Fibroblast of villous mesenchyme (primary cell): Measurements from ENCODE around the gene CCDC200. TPM values are rescaled to one million over a fixed set of nuclear protein-coding genes. Genes with fewer than 3 reads are reported as not detected.

Experiments
- DNase-seq: peaks from one replicate; pipeline ENCODE4 v3.0.0-alpha.2; 2010; ENCODE audit warnings: low read depth
- H3K4me3 ChIP-seq: 2 replicates; pipeline ENCODE4 v1.5.1; 2011; ENCODE audit warnings: low read depth, mild to moderate bottlenecking, low read length
- total RNA-seq: library from RNA; depleted of rRNA; stranded (reverse); fragments of >200 nt; gene quantifications from 2 replicates; pipeline ENCODE4 v1.2.3, GENCODE V29; 2012
- TF ChIP-seq, protein P1 (sequence below): IDR thresholded peaks from 2 replicates; pipeline ENCODE4 v1.5.1; 2012; ENCODE audit warnings: low read depth, mild to moderate bottlenecking, low read length; ENCODE audit not compliant: insufficient read depth

CCDC200 gene
- total RNA-seq, 1 donor = not detected

DNA sequence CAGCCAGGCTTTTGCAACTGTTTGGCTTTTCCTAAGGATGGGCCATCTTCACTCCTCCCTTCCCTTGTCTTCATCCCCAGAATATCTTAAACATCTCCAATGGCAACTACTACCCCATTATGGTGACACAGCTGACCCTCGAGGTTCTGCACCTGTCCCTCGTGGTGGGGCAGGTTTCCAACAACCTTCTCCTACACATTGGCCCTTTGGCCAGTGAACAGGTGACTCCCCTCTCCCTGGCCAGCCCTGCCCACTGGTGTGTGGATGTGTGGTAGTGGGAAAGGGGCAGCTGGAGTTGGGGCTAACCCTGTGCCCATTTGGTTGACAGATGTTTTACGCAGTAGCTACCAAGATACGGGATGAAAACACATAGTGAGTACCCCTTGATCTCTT lies 12.1 kb downstream of the CCDC200 start:
- no peak overlapping the region for H3K4me3 ChIP-seq

DNA sequence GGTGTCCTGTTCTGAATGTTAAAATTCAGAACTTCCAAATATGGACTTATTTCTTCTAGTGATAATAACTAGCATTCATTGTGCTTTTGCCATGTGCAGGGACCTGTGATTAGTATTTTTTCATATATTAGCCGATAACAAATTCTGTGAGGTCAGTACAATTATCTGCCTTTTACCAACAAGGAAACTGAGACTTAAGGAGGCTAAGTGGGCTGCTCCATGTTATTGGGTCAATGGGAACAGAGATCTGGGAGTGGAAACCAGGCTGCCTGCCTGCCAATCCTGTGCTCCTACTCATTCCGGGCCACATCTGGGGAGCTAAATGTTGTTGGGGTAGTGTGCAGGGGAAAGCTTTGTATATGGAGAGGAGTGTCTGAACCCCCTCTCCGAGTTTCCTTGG lies 13.1 kb downstream of the CCDC200 start:
- TF ChIP-seq, protein P1, sequence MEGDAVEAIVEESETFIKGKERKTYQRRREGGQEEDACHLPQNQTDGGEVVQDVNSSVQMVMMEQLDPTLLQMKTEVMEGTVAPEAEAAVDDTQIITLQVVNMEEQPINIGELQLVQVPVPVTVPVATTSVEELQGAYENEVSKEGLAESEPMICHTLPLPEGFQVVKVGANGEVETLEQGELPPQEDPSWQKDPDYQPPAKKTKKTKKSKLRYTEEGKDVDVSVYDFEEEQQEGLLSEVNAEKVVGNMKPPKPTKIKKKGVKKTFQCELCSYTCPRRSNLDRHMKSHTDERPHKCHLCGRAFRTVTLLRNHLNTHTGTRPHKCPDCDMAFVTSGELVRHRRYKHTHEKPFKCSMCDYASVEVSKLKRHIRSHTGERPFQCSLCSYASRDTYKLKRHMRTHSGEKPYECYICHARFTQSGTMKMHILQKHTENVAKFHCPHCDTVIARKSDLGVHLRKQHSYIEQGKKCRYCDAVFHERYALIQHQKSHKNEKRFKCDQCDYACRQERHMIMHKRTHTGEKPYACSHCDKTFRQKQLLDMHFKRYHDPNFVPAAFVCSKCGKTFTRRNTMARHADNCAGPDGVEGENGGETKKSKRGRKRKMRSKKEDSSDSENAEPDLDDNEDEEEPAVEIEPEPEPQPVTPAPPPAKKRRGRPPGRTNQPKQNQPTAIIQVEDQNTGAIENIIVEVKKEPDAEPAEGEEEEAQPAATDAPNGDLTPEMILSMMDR = no peak
- no peak for DNase-seq
- H3K4me3 ChIP-seq = no peak overlapping the region

More for the DNA sequence above, 12.1 kb downstream of the CCDC200 start:
- DNase-seq = no peak
- TF ChIP-seq, protein P1 = no peak

DNA sequence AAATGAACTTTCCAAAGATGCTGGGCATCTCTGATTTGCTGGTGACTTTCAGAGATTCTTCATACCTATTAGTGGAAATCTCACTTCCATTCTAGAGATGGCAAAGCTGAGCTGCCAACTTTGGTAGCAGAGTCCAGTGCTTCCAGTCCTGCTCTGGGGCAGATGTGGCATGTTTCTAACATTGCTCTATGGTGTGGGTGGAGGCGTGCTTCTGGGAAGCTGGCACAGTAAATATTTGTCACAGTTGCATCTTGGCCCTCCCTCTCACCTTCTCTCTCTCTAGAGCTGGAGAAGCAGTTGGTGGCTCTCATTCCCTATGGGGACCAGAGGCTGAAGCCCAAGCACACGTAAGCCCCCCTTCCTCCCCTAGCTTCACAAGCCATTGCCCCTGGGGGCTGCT lies 14.9 kb downstream of the CCDC200 start:
- DNase-seq = no peak
- H3K4me3 ChIP-seq = no peak overlapping the region
- TF ChIP-seq, protein P1 = no peak

DNA sequence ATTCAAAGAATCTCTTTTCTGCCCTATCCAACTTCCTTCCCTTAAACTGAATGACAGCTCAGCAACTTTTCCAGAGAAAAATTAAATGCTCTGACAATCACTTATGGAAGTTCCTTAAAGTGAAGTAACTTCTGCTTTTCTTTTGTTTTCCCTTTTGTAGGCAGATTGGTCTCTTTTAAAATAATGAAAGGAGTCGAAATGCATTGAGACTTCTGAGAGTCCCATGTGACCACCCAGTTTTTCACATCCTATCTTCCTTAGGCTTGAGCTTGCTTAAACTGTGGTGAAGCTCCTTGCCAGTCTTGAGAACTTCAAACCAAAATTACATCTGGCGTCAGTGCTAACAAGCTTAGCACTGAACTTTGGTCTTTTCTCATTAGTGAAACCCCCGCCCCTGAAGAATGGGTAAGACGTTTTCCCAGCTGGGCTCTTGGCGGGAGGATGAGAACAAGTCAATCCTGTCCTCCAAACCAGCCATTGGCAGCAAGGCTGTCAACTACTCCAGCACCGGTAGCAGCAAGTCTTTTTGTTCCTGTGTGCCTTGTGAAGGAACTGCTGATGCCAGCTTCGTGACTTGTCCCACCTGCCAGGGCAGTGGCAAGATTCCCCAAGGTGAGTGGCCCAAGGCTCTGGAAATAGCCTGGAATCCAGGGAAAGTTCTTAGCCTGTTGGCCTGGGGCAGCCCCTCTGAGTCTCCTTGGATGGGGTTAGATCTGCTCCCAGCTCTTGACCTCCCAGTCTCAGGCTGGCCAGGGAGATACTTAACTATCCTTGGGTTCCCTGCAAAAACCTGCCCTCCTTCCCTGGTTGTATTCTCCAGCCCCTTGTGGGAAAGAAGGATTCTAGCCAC lies 15.6 kb downstream of the CCDC200 start:
- peak overlapping the region; percentile 79 for H3K4me3 ChIP-seq
- TF ChIP-seq, protein P1 = no peak
- peak; percentile 8 for DNase-seq

DNA sequence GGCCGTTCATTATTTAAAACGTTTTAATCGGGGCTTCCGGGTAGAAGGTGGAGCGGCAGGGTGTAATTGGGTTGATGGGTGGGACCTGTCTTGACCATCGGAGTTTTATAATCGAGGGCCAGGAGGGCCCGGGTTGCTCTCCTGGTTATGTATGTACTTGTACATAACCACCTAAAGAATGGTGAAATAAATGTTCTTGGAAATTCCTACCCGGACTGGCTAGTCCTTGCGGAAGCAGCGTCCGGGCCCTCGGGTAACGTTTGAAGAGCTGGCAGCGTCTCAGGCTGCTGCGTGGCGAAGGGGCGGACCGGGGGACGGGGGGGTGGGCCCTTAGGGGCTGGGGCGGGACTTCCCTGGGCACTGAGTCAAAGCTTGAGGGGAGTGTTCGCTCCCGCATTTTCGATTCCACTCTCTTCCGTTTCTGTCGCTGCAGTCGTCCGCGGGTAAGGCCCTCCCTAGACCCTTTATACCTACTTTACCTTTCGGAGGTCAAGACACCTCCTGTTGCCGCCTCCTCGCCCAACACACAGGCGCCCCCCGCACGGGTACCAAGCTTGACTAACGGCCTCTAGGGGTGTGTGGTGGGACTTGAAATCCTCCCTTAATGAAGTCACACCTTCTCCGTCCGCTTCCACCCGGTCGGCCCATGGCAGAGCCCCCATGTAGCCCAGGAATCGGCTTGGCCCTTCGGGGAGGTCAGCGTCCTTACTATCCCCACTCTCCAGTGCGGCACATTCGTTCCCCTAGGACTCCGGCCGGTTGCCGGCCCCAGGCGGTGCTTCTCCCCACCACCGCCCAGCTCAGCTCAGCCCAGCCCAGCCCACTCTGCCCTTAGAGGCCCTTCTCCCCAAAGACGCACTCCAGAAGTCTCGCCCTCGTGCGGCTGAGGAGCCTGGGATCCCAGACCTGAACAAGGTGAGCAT lies 16.7 kb downstream of the CCDC200 start, which contains the start of gene TMEM106A:
Gene TMEM106A, plus strand, starts transcription at position 396 of the 923 bp plus-strand sequence. CDS start 1,167 bp downstream, outside the sequence.
- TF ChIP-seq, protein P1 = peak; percentile 43
- peak within 1 kb of the TSS; percentile 79 for H3K4me3 ChIP-seq
- peak; percentile 93 for DNase-seq

DNA sequence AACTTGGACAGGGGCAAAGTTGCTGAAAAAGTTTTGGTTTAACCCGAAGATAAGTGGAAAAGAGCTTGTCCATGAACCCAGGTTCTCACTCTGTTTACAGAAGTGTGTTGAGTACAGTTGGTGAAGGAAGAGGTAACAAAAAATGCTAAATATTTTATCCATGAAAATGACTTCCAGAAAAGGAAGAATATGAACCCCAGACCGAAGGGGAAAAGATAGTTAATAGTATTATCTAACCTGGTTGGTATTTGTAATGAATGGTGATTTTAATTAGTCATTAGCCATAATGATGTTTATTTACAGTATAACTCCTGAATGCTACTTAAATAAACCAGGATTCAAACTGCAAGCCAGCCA lies 17.3 kb downstream of the CCDC200 start:
- peak; percentile 8 for DNase-seq
- TF ChIP-seq, protein P1 = no peak

More for the DNA sequence above, 17.3 kb downstream of the CCDC200 start:
- H3K4me3 ChIP-seq = peak overlapping the region; percentile 79
